Loucy (cell line): Measurements from ENCODE around the gene GLYATL2.

Experiments used
- CTCF ChIP-seq: fragments of 200-600 bp; sonication (generic); conservative IDR thresholded peaks from 2 replicates; pipeline ENCODE4 v1.5.1; 2014; ENCODE audit warnings: mild to moderate bottlenecking, antibody characterized with exemption, low read length
- EZH2phosphoT487 ChIP-seq: fragments of 200-600 bp; IDR thresholded peaks from 2 replicates; pipeline ENCODE4 v1.6.1; 2018; ENCODE audit warnings: antibody characterized with exemption, mild to moderate bottlenecking, moderate library complexity, borderline replicate concordance

- TF ChIP-seq CTCF, result no peak
- TF ChIP-seq EZH2phosphoT487, result no peak
Observed at GRCh38 chr11:58856806-58857205, 12.3 kb upstream of the GLYATL2 start.
